K562 (cell line): ENCODE measurements around the gene INSL3. TPM values are rescaled to one million over a fixed set of nuclear protein-coding genes. Genes with fewer than 3 reads are reported as not detected.

Experiments used
- ATAC-seq: fragments of 200-7000 bp; cut with Tn5 transposase; 3 replicates; pipeline ENCODE4 v1.9.1; 2020; ENCODE audit warnings: moderate library complexity
- BruUV-seq: library from RNA; stranded (reverse); fragments of 400-500 nt; replicated peaks from 2 replicates; lab custom pipeline; 2021; lab: Mats Ljungman, UMichigan
- CTCF ChIA-PET: fragments of 300-600 bp; formaldehyde crosslinking; extraction: SDS; loops from one replicate; lab custom pipeline; 2021; ENCODE audit warnings: low intra/inter-chr PET ratio; lab: Yijun Ruan, JAX
- POLR2A ChIA-PET: fragments of 300-600, 350-650 bp; sonication (Branson Sonifier 250); formaldehyde crosslinking; extraction: SDS; loops from one replicate; lab custom pipeline; 2021; ENCODE audit warnings: antibody characterized with exemption, inconsistent platforms; lab: Yijun Ruan, JAX
- DNase-seq, 4 experiments: peaks; one replicate each; pipeline versions ENCODE4 v3.0.0 to v3.0.0-alpha.2; 2011 to 2018; ENCODE audit warnings: low spot score in 3 of 4, mixed read lengths in 3 of 4; ENCODE audit errors: extremely low read depth in 1 of 4
- FAIRE-seq: peaks from 2 replicates; lab custom pipeline; 2011; peaks lifted over from hg19 to GRCh38; lab: Jason Lieb, UNC
- H2AFZ ChIP-seq: 2 replicates; pipeline ENCODE4 v1.6.0; 2011; ENCODE audit warnings: low read depth, low read length, control low read depth, inconsistent platforms
- H3K27ac ChIP-seq: fragments of 200-600 bp; 3 replicates; pipeline ENCODE4 v1.8.0; 2011; ENCODE audit warnings: low read depth, mild to moderate bottlenecking, control low read depth, inconsistent platforms, low read length, moderate library complexity, mixed read lengths; ENCODE audit errors: extremely low read depth
- H3K27me3 ChIP-seq, 2 experiments: fragments of 300-600 bp in 1 of 2; 2 replicates in 1 of 2; 3 replicates in 1 of 2; pipeline versions ENCODE4 v1.6.0 to v1.8.0; 2011; ENCODE audit warnings: inconsistent platforms in 2 of 2, low read length in 2 of 2, mild to moderate bottlenecking in 1 of 2, mixed read lengths in 1 of 2, moderate library complexity in 1 of 2; ENCODE audit not compliant: control insufficient read depth in 2 of 2, insufficient read depth in 2 of 2
- H3K36me3 ChIP-seq: fragments of 300-600 bp; 3 replicates; pipeline ENCODE4 v1.8.0; 2011; ENCODE audit warnings: mild to moderate bottlenecking, low read length, inconsistent platforms; ENCODE audit not compliant: control insufficient read depth, insufficient read depth
- H3K4me1 ChIP-seq, 2 experiments: fragments of 200-600 bp in 1 of 2; replicated peaks in 1 of 2; 2 replicates in 1 of 2; 3 replicates in 1 of 2; pipeline versions ENCODE4 v1.5.1 to v1.8.0; 2011; ENCODE audit warnings: inconsistent platforms in 2 of 2, low read length in 2 of 2, mild to moderate bottlenecking in 1 of 2, mixed read lengths in 1 of 2, moderate library complexity in 1 of 2; ENCODE audit not compliant: control insufficient read depth in 2 of 2, insufficient read depth in 2 of 2
- H3K4me2 ChIP-seq: 2 replicates; pipeline ENCODE4 v1.6.1; 2011; ENCODE audit warnings: low read length, control low read depth, inconsistent platforms, mixed read lengths; ENCODE audit not compliant: insufficient read depth
- H3K4me3 ChIP-seq: fragments of 200-600 bp; sonication (generic), shearing (Covaris generic); 2 replicates; pipeline ENCODE4 v1.5.1; 2016; ENCODE audit warnings: control low read depth, inconsistent platforms
- H3K79me2 ChIP-seq: fragments of 200-600 bp; 3 replicates; pipeline ENCODE4 v1.8.0; 2011; ENCODE audit warnings: low read length, inconsistent platforms; ENCODE audit not compliant: control insufficient read depth, insufficient read depth
- H3K9ac ChIP-seq, 2 experiments: 2 replicates each; pipeline versions ENCODE4 v1.6.0 to v1.6.1; 2011; ENCODE audit warnings: low read depth in 2 of 2, low read length in 2 of 2, control low read depth in 1 of 2, inconsistent platforms in 1 of 2, mild to moderate bottlenecking in 1 of 2, mixed read lengths in 1 of 2; ENCODE audit not compliant: insufficient read depth in 1 of 2
- H3K9me1 ChIP-seq: one replicate; pipeline ENCODE4 v1.6.0; 2011; ENCODE audit warnings: inconsistent platforms, mild to moderate bottlenecking, low read length, moderate library complexity; ENCODE audit not compliant: control insufficient read depth, insufficient read depth
- H3K9me3 ChIP-seq: replicated peaks from 2 replicates; pipeline ENCODE4 v1.5.1; 2011; ENCODE audit warnings: low read depth, low read length, inconsistent platforms; ENCODE audit not compliant: control insufficient read depth, insufficient read depth
- H4K20me1 ChIP-seq: replicated peaks from 2 replicates; pipeline ENCODE4 v1.6.1; 2011; ENCODE audit warnings: low read length, inconsistent platforms, mixed read lengths; ENCODE audit not compliant: control insufficient read depth, insufficient read depth
- BMI1 ChIP-seq: fragments of 150-350 bp; IDR thresholded peaks from 2 replicates; pipeline ENCODE4 v1.6.1; 2014; ENCODE audit warnings: low read length
- CBX3 ChIP-seq, 2 experiments: IDR thresholded peaks; 1 replicate in 1 of 2; 2 replicates in 1 of 2; pipeline ENCODE4 v1.6.1; 2012; ENCODE audit warnings: inconsistent platforms in 2 of 2, low read length in 2 of 2, borderline replicate concordance in 1 of 2, control low read depth in 1 of 2
- ETV5 ChIP-seq: sonication (generic); formaldehyde crosslinking; IDR thresholded peaks from 2 replicates; pipeline ENCODE4 v1.4.0; 2020; ENCODE audit warnings: low read depth, mild to moderate bottlenecking, missing genetic modification reagents
- FOSL1 ChIP-seq: fragments of 200-800 bp; sonication (Bioruptor generic); conservative IDR thresholded peaks from 2 replicates; pipeline ENCODE4 v1.6.1; 2016; ENCODE audit warnings: missing genetic modification characterization, missing compliant biosample characterization
- MECOM ChIP-seq: fragments of 250-450 bp; sonication (Bioruptor Pico); IDR thresholded peaks from 2 replicates; pipeline ENCODE4 v1.8.0; 2022; ENCODE audit warnings: inconsistent platforms
- POLR2B ChIP-seq: fragments of 450-650 bp; IDR thresholded peaks from 2 replicates; pipeline ENCODE4 v1.6.1; 2018; ENCODE audit warnings: low read depth; ENCODE audit not compliant: partially characterized antibody
- SRSF7 ChIP-seq: fragments of 200-400 bp; formaldehyde crosslinking; optimal IDR thresholded peaks from 2 replicates; pipeline ENCODE3; 2017; ENCODE audit warnings: mild to moderate bottlenecking, low read depth, low read length
- ZFP1 ChIP-seq: fragments of 450-650 bp; formaldehyde crosslinking; IDR thresholded peaks from 2 replicates; pipeline ENCODE4 v1.4.0; 2020; ENCODE audit warnings: mild to moderate bottlenecking, mixed read lengths
- ZFP30 ChIP-seq: fragments of 250-450 bp; sonication (Bioruptor Pico); IDR thresholded peaks from 2 replicates; pipeline ENCODE4 v1.8.0; 2022; ENCODE audit warnings: moderate library complexity, mild to moderate bottlenecking, inconsistent platforms, borderline replicate concordance
- ZNF507 ChIP-seq: conservative IDR thresholded peaks from 2 replicates; pipeline ENCODE4 v1.6.1; 2017; ENCODE audit warnings: missing genetic modification characterization, missing compliant biosample characterization
- ZNF766 ChIP-seq: fragments of 200-800 bp; sonication (Bioruptor generic); conservative IDR thresholded peaks from 2 replicates; pipeline ENCODE4 v1.6.1; 2016; ENCODE audit warnings: missing genetic modification characterization, missing compliant biosample characterization
- WGBS: fragments of 100-300 bp; shearing (Covaris generic); methylation state at CpG from one replicate; pipeline ENCODE4 v1.1.6; 2016; ENCODE audit warnings: low coverage, mixed read lengths; ENCODE audit not compliant: insufficient coverage; ENCODE audit errors: missing lambda C conversion rate; 5-methylcytosine and 5-hydroxymethylcytosine counted together
- in situ Hi-C: fragments of 300-500 bp; cut with MboI; formaldehyde crosslinking; loops from 4 replicates; pipeline ENCODE4 v1.15.0; 2018; ENCODE audit warnings: inconsistent platforms, mixed read lengths
- intact Hi-C: fragments of 100-400 bp; cut with micrococcal nuclease; formaldehyde crosslinking; loops from 2 replicates; pipeline ENCODE4 v1.14.2; 2022
- polyA plus RNA-seq, 8 experiments: library from polyadenylated mRNA; depleted of rRNA in 4 of 8; stranded (reverse) in 5 of 8; unstranded in 3 of 8; fragments of >200 nt; fragmentation: Nextera tagmentation in 2 of 8; fragmentation: Illumina TruSeq in 1 of 8; extraction: Ambion mirVana in 2 of 8; extraction: Trizol in 1 of 8; gene quantifications; 2 replicates each; pipeline versions ENCODE4 v1.2.1 to v1.2.3, GENCODE V29; 2011 to 2014; ENCODE audit warnings: inconsistent platforms in 1 of 8, missing spikeins in 1 of 8
- total RNA-seq, 7 experiments: library from RNA; depleted of rRNA in 6 of 7; stranded (reverse); fragments of >200 nt in 6 of 7; fragmentation: Illumina TruSeq in 2 of 7; extraction: Trizol in 2 of 7; gene quantifications; 2 replicates each; pipeline versions ENCODE4 v1.2.1 to v1.2.3, GENCODE V29; 2011 to 2021; ENCODE audit warnings: low replicate concordance in 1 of 7
- TF ChIP-seq, protein P1 (sequence below), 2 experiments: IDR thresholded peaks; 2 replicates each; pipeline ENCODE4 v1.6.1; 2011; ENCODE audit warnings: borderline replicate concordance in 1 of 2, control low read depth in 1 of 2, low read depth in 1 of 2, low read length in 1 of 2, mild to moderate bottlenecking in 1 of 2, mixed read lengths in 1 of 2, moderate library complexity in 1 of 2; ENCODE audit not compliant: insufficient read depth in 1 of 2, insufficient read length in 1 of 2, poor library complexity in 1 of 2, severe bottlenecking in 1 of 2; ENCODE audit errors: extremely low read depth in 1 of 2

The INSL3 gene
- total and polyA plus RNA-seq, 9 of the 15 experiments (the other 6 are each of a cell fraction or from before 2014, with no cell fraction given), result not detected

DNA sequence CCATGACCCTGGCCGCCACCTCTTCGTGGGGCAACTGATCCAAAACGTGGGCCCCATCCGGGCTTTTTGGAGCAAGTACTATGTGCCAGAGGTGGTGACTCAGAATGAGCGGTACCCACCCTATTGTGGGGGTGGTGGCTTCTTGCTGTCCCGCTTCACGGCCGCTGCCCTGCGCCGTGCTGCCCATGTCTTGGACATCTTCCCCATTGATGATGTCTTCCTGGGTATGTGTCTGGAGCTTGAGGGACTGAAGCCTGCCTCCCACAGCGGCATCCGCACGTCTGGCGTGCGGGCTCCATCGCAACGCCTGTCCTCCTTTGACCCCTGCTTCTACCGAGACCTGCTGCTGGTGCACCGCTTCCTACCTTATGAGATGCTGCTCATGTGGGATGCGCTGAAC lies 9.6 kb downstream of the INSL3 start:
- Histone ChIP-seq H3K4me3 (no peak overlapping the region), H4K20me1 (0 out of 2 replicates have a peak, but pooled peaks cover 7% of the 10 kb centered on the region)

DNA sequence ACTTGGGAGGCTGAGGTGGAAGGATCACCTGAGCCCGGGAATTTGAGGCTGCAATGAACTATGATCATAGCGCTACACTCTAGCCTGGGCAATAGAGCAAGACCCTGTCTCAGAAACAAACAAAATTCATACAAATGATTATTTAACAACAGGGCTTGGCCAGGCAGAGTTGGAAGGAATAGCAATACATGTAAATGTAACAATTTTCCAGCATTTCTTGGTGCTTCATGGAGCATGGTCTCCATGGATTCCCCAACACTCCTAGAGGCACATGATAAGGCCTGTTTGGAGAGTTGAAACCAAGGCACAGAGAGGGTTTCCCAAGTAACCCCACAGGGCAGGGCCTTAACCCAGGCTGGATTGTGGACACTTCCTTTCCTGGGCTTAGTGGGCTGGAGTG lies 10.2 kb downstream of the INSL3 start:
- no TSS peak for BruUV-seq
- H4K20me1 ChIP-seq, result 0 out of 2 replicates have a peak, but pooled peaks cover 7% of the 10 kb centered on the region
- in situ Hi-C loops (no loop called here), intact Hi-C loops (no loop called here)
- no peak overlapping the region for H3K27ac ChIP-seq
- H3K27me3 ChIP-seq, result peaks cover 34 to 68% of the 10 kb centered on the region in 2 experiments
- 30% methylated on average over 2 of the region's 2 CpGs for WGBS
- no peak overlapping the region for H2AFZ ChIP-seq
- H3K9ac ChIP-seq, result no peak overlapping the region
- ATAC-seq (no peak), DNase-seq (no peak), FAIRE-seq (no peak)
- no peak overlapping the region for H3K4me2 ChIP-seq
- H3K4me3 ChIP-seq, result no peak overlapping the region
- CTCF ChIA-PET, result no interaction called here
- no peaks in the 10 kb centered on the region for H3K79me2 ChIP-seq
- H3K9me3 ChIP-seq, result no peaks in the 10 kb centered on the region
- no peaks in the 10 kb centered on the region for H3K9me1 ChIP-seq
- POLR2A ChIA-PET, result no interaction called here
- H3K4me1 ChIP-seq, result peaks cover 0 to 6% of the 10 kb centered on the region in 2 experiments; a peak in 2 of 5 replicates
- H3K36me3 ChIP-seq, result no peaks in the 10 kb centered on the region
- peak; percentile 92 for TF ChIP-seq ZNF507 (tag)
- TF ChIP-seq SRSF7, result no peak

More for the DNA sequence above, 9.6 kb downstream of the INSL3 start:
- no peak for FAIRE-seq
- TF ChIP-seq ZFP1 (no peak), ETV5 (no peak), POLR2B (no peak), BMI1 (no peak), FOSL1 (tag) (no peak), MECOM (CRISPR knock-in tag) (no peak), ZNF766 (CRISPR knock-in tag) (no peak), ZFP30 (CRISPR knock-in tag) (no peak), CBX3 (IDR thresholded peaks at IDR 0.05; ENCODE audit: borderline replicate concordance in 1 of 2, low read length in 2 of 2) (no peak)
- TF ChIP-seq, protein P1, sequence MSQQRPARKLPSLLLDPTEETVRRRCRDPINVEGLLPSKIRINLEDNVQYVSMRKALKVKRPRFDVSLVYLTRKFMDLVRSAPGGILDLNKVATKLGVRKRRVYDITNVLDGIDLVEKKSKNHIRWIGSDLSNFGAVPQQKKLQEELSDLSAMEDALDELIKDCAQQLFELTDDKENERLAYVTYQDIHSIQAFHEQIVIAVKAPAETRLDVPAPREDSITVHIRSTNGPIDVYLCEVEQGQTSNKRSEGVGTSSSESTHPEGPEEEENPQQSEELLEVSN (IDR thresholded peaks at IDR 0.05; ENCODE audit: borderline replicate concordance in 1 of 2, extremely low read depth in 1 of 2, insufficient read depth in 1 of 2, insufficient read length in 1 of 2, low read depth in 1 of 2, low read length in 1 of 2, poor library complexity in 1 of 2, severe bottlenecking in 1 of 2), result no peak
- no peaks in the 10 kb centered on the region for H3K36me3 ChIP-seq
- POLR2A ChIA-PET, result no interaction called here
- H3K9ac ChIP-seq, result no peak overlapping the region; a peak in 1 of 4 replicates
- H3K4me2 ChIP-seq, result no peak overlapping the region
- DNase-seq, result no peak
- H2AFZ ChIP-seq, result no peak overlapping the region
- no peak for ATAC-seq
- H3K79me2 ChIP-seq, result no peaks in the 10 kb centered on the region
- intact Hi-C loops, result no loop called here
- no TSS peak for BruUV-seq
- H3K9me1 ChIP-seq, result no peaks in the 10 kb centered on the region
- CTCF ChIA-PET, result no interaction called here
- in situ Hi-C loops, result no loop called here
- WGBS, result 2% methylated on average over 20 of the region's 20 CpGs
- H3K9me3 ChIP-seq, result no peaks in the 10 kb centered on the region
- peaks cover 0 to 8% of the 10 kb centered on the region in 2 experiments; a peak in 2 of 5 replicates for H3K4me1 ChIP-seq
- H3K27ac ChIP-seq, result no peak overlapping the region
- peaks cover 39 to 74% of the 10 kb centered on the region in 2 experiments for H3K27me3 ChIP-seq
